ENCODE results near the gene GLDC.
"Not testable (repeated sequence)": the region's sequence is repeated elsewhere in the genome, so short reads cannot be mapped to it uniquely, and the experiment has no call there.

Gene GLDC

DNA sequence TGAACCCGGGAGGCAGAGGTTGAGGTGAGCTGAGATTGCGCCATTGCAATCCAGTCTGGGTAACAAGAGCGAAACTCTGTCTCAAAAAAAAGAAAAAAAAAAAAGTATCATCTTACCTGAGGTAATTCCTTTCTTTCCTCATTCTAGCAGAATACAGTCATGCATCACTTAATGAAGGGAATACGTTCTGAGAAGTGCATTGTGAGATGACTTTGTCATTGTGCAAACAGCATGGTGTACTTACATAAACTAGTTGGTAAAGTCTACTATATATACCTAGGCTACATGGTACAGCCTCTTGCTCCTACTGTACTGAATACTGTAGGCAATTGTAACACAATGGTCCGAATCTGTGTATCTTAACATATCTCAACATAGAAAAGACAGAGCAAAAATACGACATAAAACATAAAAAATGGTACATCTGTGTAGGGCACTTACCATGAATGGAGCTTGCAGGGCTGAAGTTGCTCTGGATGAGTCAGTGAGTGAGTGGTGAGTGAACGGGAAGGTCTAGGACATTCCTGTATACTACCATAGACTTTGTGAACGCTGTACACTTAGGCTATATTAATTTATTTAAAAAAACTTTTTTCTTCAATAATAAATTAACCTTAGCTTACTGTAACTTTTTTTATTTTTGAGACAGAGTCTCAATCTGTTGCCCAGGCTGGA lies 100.4 kb downstream of the GLDC start:
- Histone ChIP-seq H3K36me3 (replicated peaks; ENCODE audit: insufficient read depth, low read length) (0 out of 2 replicates have a peak, but pooled peaks cover 3% of the 10 kb centered on the region), H3K27ac (ENCODE audit: low read length) (no peak overlapping the region), H2AFZ (ENCODE audit: low read length) (no peak overlapping the region), H3K9me3 (replicated peaks; ENCODE audit: insufficient read depth, low read length) (no peaks in the 10 kb centered on the region), H3K4me3 (ENCODE audit: low read length) (no peak overlapping the region), H3K9ac (ENCODE audit: low read length) (no peak overlapping the region), H4K20me1 (ENCODE audit: insufficient read depth, low read length) (no peaks in the 10 kb centered on the region), H3K9me2 (replicated peaks; ENCODE audit: insufficient read depth, low read length) (no peaks in the 10 kb centered on the region), H3K4me1 (ENCODE audit: low read length) (no peaks in the 10 kb centered on the region), H3K27me3 (replicated peaks; ENCODE audit: insufficient read depth, low read length) (no peaks in the 10 kb centered on the region), H3K79me2 (ENCODE audit: low read length) (no peaks in the 10 kb centered on the region), H3F3A (ENCODE audit: insufficient read depth, low read length) (no peaks in the 10 kb centered on the region), H3K4me2 (ENCODE audit: low read depth, low read length) (no peak overlapping the region)
- DNase-seq: no peak
- TF ChIP-seq EZH2 (optimal IDR thresholded peaks at IDR 0.05; ENCODE audit: low read depth, low read length): no peak
- no peak for TF ChIP-seq EZH2phosphoT487 (IDR thresholded peaks at IDR 0.05; ENCODE audit: low read length)
- TF ChIP-seq, protein P1, sequence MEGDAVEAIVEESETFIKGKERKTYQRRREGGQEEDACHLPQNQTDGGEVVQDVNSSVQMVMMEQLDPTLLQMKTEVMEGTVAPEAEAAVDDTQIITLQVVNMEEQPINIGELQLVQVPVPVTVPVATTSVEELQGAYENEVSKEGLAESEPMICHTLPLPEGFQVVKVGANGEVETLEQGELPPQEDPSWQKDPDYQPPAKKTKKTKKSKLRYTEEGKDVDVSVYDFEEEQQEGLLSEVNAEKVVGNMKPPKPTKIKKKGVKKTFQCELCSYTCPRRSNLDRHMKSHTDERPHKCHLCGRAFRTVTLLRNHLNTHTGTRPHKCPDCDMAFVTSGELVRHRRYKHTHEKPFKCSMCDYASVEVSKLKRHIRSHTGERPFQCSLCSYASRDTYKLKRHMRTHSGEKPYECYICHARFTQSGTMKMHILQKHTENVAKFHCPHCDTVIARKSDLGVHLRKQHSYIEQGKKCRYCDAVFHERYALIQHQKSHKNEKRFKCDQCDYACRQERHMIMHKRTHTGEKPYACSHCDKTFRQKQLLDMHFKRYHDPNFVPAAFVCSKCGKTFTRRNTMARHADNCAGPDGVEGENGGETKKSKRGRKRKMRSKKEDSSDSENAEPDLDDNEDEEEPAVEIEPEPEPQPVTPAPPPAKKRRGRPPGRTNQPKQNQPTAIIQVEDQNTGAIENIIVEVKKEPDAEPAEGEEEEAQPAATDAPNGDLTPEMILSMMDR (IDR thresholded peaks at IDR 0.05; ENCODE audit: low read length): no peak

DNA sequence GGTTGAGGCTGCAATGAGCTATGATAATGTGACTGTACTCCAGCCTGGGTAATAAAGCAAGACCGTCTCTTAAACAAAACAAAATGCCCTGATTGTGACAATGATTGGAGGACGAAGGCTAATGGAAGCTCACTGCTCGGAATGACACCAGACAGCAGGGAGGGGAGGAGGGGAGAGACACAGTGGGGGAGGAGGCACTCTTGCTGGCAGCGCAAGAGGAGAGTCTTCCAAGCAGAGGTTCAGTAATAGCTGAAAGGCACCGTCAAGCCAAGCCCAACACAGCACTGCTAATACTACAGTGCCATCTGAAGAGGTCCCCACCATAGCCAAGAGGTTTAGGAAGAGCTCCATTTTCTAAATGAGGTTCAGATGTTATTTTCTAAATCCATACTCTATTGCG lies 102.3 kb downstream of the GLDC start:
- H3K4me3 ChIP-seq (ENCODE audit: low read length): no peak overlapping the region
- H2AFZ ChIP-seq (ENCODE audit: low read length): no peak overlapping the region
- 0 out of 2 replicates have a peak, but pooled peaks cover 3% of the 10 kb centered on the region for H3K36me3 ChIP-seq (replicated peaks; ENCODE audit: insufficient read depth, low read length)
- no peaks in the 10 kb centered on the region for H3K4me1 ChIP-seq (ENCODE audit: low read length)
- no peaks in the 10 kb centered on the region for H3K9me3 ChIP-seq (replicated peaks; ENCODE audit: insufficient read depth, low read length)
- no peak overlapping the region for H3K9ac ChIP-seq (ENCODE audit: low read length)
- H3K27me3 ChIP-seq (replicated peaks; ENCODE audit: insufficient read depth, low read length): no peaks in the 10 kb centered on the region
- H3K79me2 ChIP-seq (ENCODE audit: low read length): no peaks in the 10 kb centered on the region
- DNase-seq: no peak
- no peaks in the 10 kb centered on the region for H3K9me2 ChIP-seq (replicated peaks; ENCODE audit: insufficient read depth, low read length)
- TF ChIP-seq EZH2phosphoT487 (IDR thresholded peaks at IDR 0.05; ENCODE audit: low read length): no peak
- no peak for TF ChIP-seq EZH2 (optimal IDR thresholded peaks at IDR 0.05; ENCODE audit: low read depth, low read length)
- no peak overlapping the region for H3K4me2 ChIP-seq (ENCODE audit: low read depth, low read length)
- no peak overlapping the region for H3K27ac ChIP-seq (ENCODE audit: low read length)
- no peaks in the 10 kb centered on the region for H3F3A ChIP-seq (ENCODE audit: insufficient read depth, low read length)
- H4K20me1 ChIP-seq (ENCODE audit: insufficient read depth, low read length): no peaks in the 10 kb centered on the region

DNA sequence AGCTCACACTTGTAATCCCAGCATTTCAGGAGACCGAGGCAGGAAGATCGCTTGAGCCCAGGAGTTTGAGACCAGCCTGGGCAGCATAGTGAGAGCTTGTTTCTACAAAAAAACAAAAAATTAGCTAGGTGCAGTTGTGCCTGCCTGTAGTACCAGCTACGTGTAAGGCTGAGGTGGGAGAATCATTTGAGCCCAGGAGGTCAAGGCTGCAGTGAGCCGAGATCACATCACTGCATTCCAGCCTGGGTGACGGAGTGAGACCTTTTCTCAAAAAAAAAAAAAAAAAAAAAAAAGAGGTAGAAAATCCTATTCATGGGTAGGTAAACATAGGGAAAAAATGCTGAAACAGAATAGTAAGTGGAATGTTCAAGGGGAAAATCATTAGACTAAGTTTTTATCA lies 102.9 kb downstream of the GLDC start:
- not testable (repeated sequence) for H3K4me3 ChIP-seq (ENCODE audit: low read length); H3K4me2 ChIP-seq (ENCODE audit: low read depth, low read length); H3K4me1 ChIP-seq (ENCODE audit: low read length); H3K9ac ChIP-seq (ENCODE audit: low read length); H3K27ac ChIP-seq (ENCODE audit: low read length); H3K9me2 ChIP-seq (replicated peaks; ENCODE audit: insufficient read depth, low read length); H2AFZ ChIP-seq (ENCODE audit: low read length); H3K9me3 ChIP-seq (replicated peaks; ENCODE audit: insufficient read depth, low read length); H3F3A ChIP-seq (ENCODE audit: insufficient read depth, low read length); H3K79me2 ChIP-seq (ENCODE audit: low read length); H3K36me3 ChIP-seq (replicated peaks; ENCODE audit: insufficient read depth, low read length); H3K27me3 ChIP-seq (replicated peaks; ENCODE audit: insufficient read depth, low read length); H4K20me1 ChIP-seq (ENCODE audit: insufficient read depth, low read length); DNase-seq

DNA sequence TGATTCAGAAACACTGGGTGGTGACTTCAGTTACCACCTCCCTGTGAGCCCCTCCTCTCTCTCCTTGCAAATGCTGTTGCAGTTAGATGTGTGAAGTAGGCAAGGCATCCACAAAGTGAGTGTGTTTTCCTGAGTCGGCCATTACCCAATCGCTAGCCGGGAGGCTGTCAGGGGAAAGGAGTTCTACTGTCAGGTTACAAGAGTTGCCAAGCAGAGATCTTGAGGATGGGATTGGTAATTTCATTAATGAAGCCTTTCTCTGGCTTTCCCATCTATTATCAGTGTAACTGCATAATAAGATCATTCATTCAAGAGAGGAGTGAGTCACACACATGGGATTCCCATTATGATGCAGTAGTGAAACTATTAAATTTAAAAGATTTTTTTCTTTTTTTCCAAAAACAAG lies 106.9 kb downstream of the GLDC start:
- H2AFZ ChIP-seq (ENCODE audit: low read length): no peak overlapping the region
- no peak for DNase-seq
- H3K9me2 ChIP-seq (replicated peaks; ENCODE audit: insufficient read depth, low read length): no peaks in the 10 kb centered on the region
- H3K79me2 ChIP-seq (ENCODE audit: low read length): no peaks in the 10 kb centered on the region
- no peak overlapping the region for H3K27ac ChIP-seq (ENCODE audit: low read length)
- H3K9ac ChIP-seq (ENCODE audit: low read length): no peak overlapping the region
- no peak overlapping the region for H3K4me2 ChIP-seq (ENCODE audit: low read depth, low read length)
- H3K9me3 ChIP-seq (replicated peaks; ENCODE audit: insufficient read depth, low read length): no peaks in the 10 kb centered on the region
- no peaks in the 10 kb centered on the region for H4K20me1 ChIP-seq (ENCODE audit: insufficient read depth, low read length)
- H3K4me3 ChIP-seq (ENCODE audit: low read length): no peak overlapping the region
- TF ChIP-seq, protein P1 (IDR thresholded peaks at IDR 0.05; ENCODE audit: low read length): no peak
- TF ChIP-seq EZH2 (optimal IDR thresholded peaks at IDR 0.05; ENCODE audit: low read depth, low read length) (no peak), EZH2phosphoT487 (IDR thresholded peaks at IDR 0.05; ENCODE audit: low read length) (no peak)
- no peaks in the 10 kb centered on the region for H3K27me3 ChIP-seq (replicated peaks; ENCODE audit: insufficient read depth, low read length)
- H3K4me1 ChIP-seq (ENCODE audit: low read length): no peaks in the 10 kb centered on the region
- H3K36me3 ChIP-seq (replicated peaks; ENCODE audit: insufficient read depth, low read length): no peaks in the 10 kb centered on the region; the same call in 1 of the 2 replicates
- H3F3A ChIP-seq (ENCODE audit: insufficient read depth, low read length): no peaks in the 10 kb centered on the region

Measured in MM.1S (cell line).